K562 (cell line): ENCODE data around the gene KIF6. TPM values are rescaled to one million over a fixed set of nuclear protein-coding genes. Genes with fewer than 3 reads are reported as not detected.

Source experiments
- ATAC-seq: fragments of 200-7000 bp; cut with Tn5 transposase; 3 replicates; pipeline ENCODE4 v1.9.1; 2020; ENCODE audit warnings: moderate library complexity
- BruUV-seq: library from RNA; stranded (reverse); fragments of 400-500 nt; replicated peaks from 2 replicates; lab custom pipeline; 2021; lab: Mats Ljungman, UMichigan
- CTCF ChIA-PET: fragments of 300-600 bp; formaldehyde crosslinking; extraction: SDS; loops from one replicate; lab custom pipeline; 2021; ENCODE audit warnings: low intra/inter-chr PET ratio; lab: Yijun Ruan, JAX
- POLR2A ChIA-PET: fragments of 300-600, 350-650 bp; sonication (Branson Sonifier 250); formaldehyde crosslinking; extraction: SDS; loops from one replicate; lab custom pipeline; 2021; ENCODE audit warnings: antibody characterized with exemption, inconsistent platforms; lab: Yijun Ruan, JAX
- DNase-seq, 4 experiments: peaks; one replicate each; pipeline versions ENCODE4 v3.0.0 to v3.0.0-alpha.2; 2011 to 2018; ENCODE audit warnings: low spot score in 3 of 4, mixed read lengths in 3 of 4; ENCODE audit errors: extremely low read depth in 1 of 4
- FAIRE-seq: peaks from 2 replicates; lab custom pipeline; 2011; peaks lifted over from hg19 to GRCh38; lab: Jason Lieb, UNC
- H2AFZ ChIP-seq: 2 replicates; pipeline ENCODE4 v1.6.0; 2011; ENCODE audit warnings: low read depth, low read length, control low read depth, inconsistent platforms
- H3K27ac ChIP-seq: fragments of 200-600 bp; 3 replicates; pipeline ENCODE4 v1.8.0; 2011; ENCODE audit warnings: low read depth, mild to moderate bottlenecking, control low read depth, inconsistent platforms, low read length, moderate library complexity, mixed read lengths; ENCODE audit errors: extremely low read depth
- H3K27me3 ChIP-seq, 2 experiments: fragments of 300-600 bp in 1 of 2; 2 replicates in 1 of 2; 3 replicates in 1 of 2; pipeline versions ENCODE4 v1.6.0 to v1.8.0; 2011; ENCODE audit warnings: inconsistent platforms in 2 of 2, low read length in 2 of 2, mild to moderate bottlenecking in 1 of 2, mixed read lengths in 1 of 2, moderate library complexity in 1 of 2; ENCODE audit not compliant: control insufficient read depth in 2 of 2, insufficient read depth in 2 of 2
- H3K36me3 ChIP-seq: fragments of 300-600 bp; 3 replicates; pipeline ENCODE4 v1.8.0; 2011; ENCODE audit warnings: mild to moderate bottlenecking, low read length, inconsistent platforms; ENCODE audit not compliant: control insufficient read depth, insufficient read depth
- H3K4me1 ChIP-seq, 2 experiments: fragments of 200-600 bp in 1 of 2; replicated peaks in 1 of 2; 2 replicates in 1 of 2; 3 replicates in 1 of 2; pipeline versions ENCODE4 v1.5.1 to v1.8.0; 2011; ENCODE audit warnings: inconsistent platforms in 2 of 2, low read length in 2 of 2, mild to moderate bottlenecking in 1 of 2, mixed read lengths in 1 of 2, moderate library complexity in 1 of 2; ENCODE audit not compliant: control insufficient read depth in 2 of 2, insufficient read depth in 2 of 2
- H3K4me2 ChIP-seq: 2 replicates; pipeline ENCODE4 v1.6.1; 2011; ENCODE audit warnings: low read length, control low read depth, inconsistent platforms, mixed read lengths; ENCODE audit not compliant: insufficient read depth
- H3K4me3 ChIP-seq: fragments of 200-600 bp; sonication (generic), shearing (Covaris generic); 2 replicates; pipeline ENCODE4 v1.5.1; 2016; ENCODE audit warnings: control low read depth, inconsistent platforms
- H3K79me2 ChIP-seq: fragments of 200-600 bp; 3 replicates; pipeline ENCODE4 v1.8.0; 2011; ENCODE audit warnings: low read length, inconsistent platforms; ENCODE audit not compliant: control insufficient read depth, insufficient read depth
- H3K9ac ChIP-seq, 2 experiments: 2 replicates each; pipeline versions ENCODE4 v1.6.0 to v1.6.1; 2011; ENCODE audit warnings: low read depth in 2 of 2, low read length in 2 of 2, control low read depth in 1 of 2, inconsistent platforms in 1 of 2, mild to moderate bottlenecking in 1 of 2, mixed read lengths in 1 of 2; ENCODE audit not compliant: insufficient read depth in 1 of 2
- H3K9me1 ChIP-seq: one replicate; pipeline ENCODE4 v1.6.0; 2011; ENCODE audit warnings: inconsistent platforms, mild to moderate bottlenecking, low read length, moderate library complexity; ENCODE audit not compliant: control insufficient read depth, insufficient read depth
- H3K9me3 ChIP-seq: replicated peaks from 2 replicates; pipeline ENCODE4 v1.5.1; 2011; ENCODE audit warnings: low read depth, low read length, inconsistent platforms; ENCODE audit not compliant: control insufficient read depth, insufficient read depth
- H4K20me1 ChIP-seq: replicated peaks from 2 replicates; pipeline ENCODE4 v1.6.1; 2011; ENCODE audit warnings: low read length, inconsistent platforms, mixed read lengths; ENCODE audit not compliant: control insufficient read depth, insufficient read depth
- ELF2 ChIP-seq: fragments of 250-450 bp; sonication (Bioruptor Pico); IDR thresholded peaks from 2 replicates; pipeline ENCODE4 v1.5.0; 2021; ENCODE audit warnings: mild to moderate bottlenecking
- GATAD2A ChIP-seq: fragments of 450-650 bp; IDR thresholded peaks from 2 replicates; pipeline ENCODE4 v1.6.1; 2017
- IFI16 ChIP-seq: fragments of 250-450 bp; sonication (Bioruptor Pico); IDR thresholded peaks from 2 replicates; pipeline ENCODE4 v2.1.2; 2022; ENCODE audit warnings: mild to moderate bottlenecking, inconsistent platforms
- ILK ChIP-seq: fragments of 450-650 bp; IDR thresholded peaks from 2 replicates; pipeline ENCODE4 v1.6.1; 2016; ENCODE audit warnings: missing genetic modification characterization, low read depth, mild to moderate bottlenecking, missing compliant biosample characterization, moderate library complexity, borderline replicate concordance
- MBD2 ChIP-seq: sonication (generic); IDR thresholded peaks from 2 replicates; pipeline ENCODE4 v1.6.1; 2016; ENCODE audit warnings: low read depth, borderline replicate concordance
- PYGO2 ChIP-seq: fragments of 450-650 bp; IDR thresholded peaks from 2 replicates; pipeline ENCODE4 v1.6.1; 2016; ENCODE audit warnings: mild to moderate bottlenecking, missing genetic modification characterization, moderate library complexity, missing compliant biosample characterization
- SIRT6 ChIP-seq: IDR thresholded peaks from one replicate; pipeline ENCODE4 v1.6.1; 2012; ENCODE audit warnings: low read depth, mild to moderate bottlenecking, control low read depth, inconsistent platforms, low read length, moderate library complexity
- SRF ChIP-seq, 2 experiments: fragments of 250-450, 450-650 bp in 1 of 2; sonication (Bioruptor Pico) in 1 of 2; sonication (generic) in 1 of 2; formaldehyde crosslinking; IDR thresholded peaks; 2 replicates each; pipeline versions ENCODE4 v1.5.0 to v1.5.1; 2020 to 2022; ENCODE audit warnings: mild to moderate bottlenecking in 1 of 2, missing genetic modification reagents in 1 of 2
- ZC3H4 ChIP-seq: sonication (generic); formaldehyde crosslinking; IDR thresholded peaks from 2 replicates; pipeline ENCODE4 v1.9.0; 2021; ENCODE audit warnings: missing genetic modification reagents, borderline replicate concordance
- ZNF165 ChIP-seq: fragments of 250-450 bp; sonication (Bioruptor Pico); IDR thresholded peaks from 2 replicates; pipeline ENCODE4 v1.4.0; 2020; ENCODE audit warnings: borderline replicate concordance
- ZNF212 ChIP-seq: fragments of 450-650 bp; formaldehyde crosslinking; IDR thresholded peaks from 2 replicates; pipeline ENCODE4 v1.4.0; 2020; ENCODE audit warnings: mild to moderate bottlenecking
- ZNF408 ChIP-seq: fragments of 250-450 bp; sonication (Bioruptor Pico); IDR thresholded peaks from 2 replicates; pipeline ENCODE4 v1.4.0; 2020; ENCODE audit warnings: low read depth, mild to moderate bottlenecking, moderate library complexity
- ZSCAN32 ChIP-seq: fragments of 450-650 bp; formaldehyde crosslinking; IDR thresholded peaks from 2 replicates; pipeline ENCODE4 v1.4.0; 2020; ENCODE audit warnings: mild to moderate bottlenecking, moderate library complexity
- WGBS: fragments of 100-300 bp; shearing (Covaris generic); methylation state at CpG from one replicate; pipeline ENCODE4 v1.1.6; 2016; ENCODE audit warnings: low coverage, mixed read lengths; ENCODE audit not compliant: insufficient coverage; ENCODE audit errors: missing lambda C conversion rate; 5-methylcytosine and 5-hydroxymethylcytosine counted together
- in situ Hi-C: fragments of 300-500 bp; cut with MboI; formaldehyde crosslinking; loops from 4 replicates; pipeline ENCODE4 v1.15.0; 2018; ENCODE audit warnings: inconsistent platforms, mixed read lengths
- intact Hi-C: fragments of 100-400 bp; cut with micrococcal nuclease; formaldehyde crosslinking; loops from 2 replicates; pipeline ENCODE4 v1.14.2; 2022
- polyA plus RNA-seq, 8 experiments: library from polyadenylated mRNA; depleted of rRNA in 4 of 8; stranded (reverse) in 5 of 8; unstranded in 3 of 8; fragments of >200 nt; fragmentation: Nextera tagmentation in 2 of 8; fragmentation: Illumina TruSeq in 1 of 8; extraction: Ambion mirVana in 2 of 8; extraction: Trizol in 1 of 8; gene quantifications; 2 replicates each; pipeline versions ENCODE4 v1.2.1 to v1.2.3, GENCODE V29; 2011 to 2014; ENCODE audit warnings: inconsistent platforms in 1 of 8, missing spikeins in 1 of 8
- total RNA-seq, 7 experiments: library from RNA; depleted of rRNA in 6 of 7; stranded (reverse); fragments of >200 nt in 6 of 7; fragmentation: Illumina TruSeq in 2 of 7; extraction: Trizol in 2 of 7; gene quantifications; 2 replicates each; pipeline versions ENCODE4 v1.2.1 to v1.2.3, GENCODE V29; 2011 to 2021; ENCODE audit warnings: low replicate concordance in 1 of 7

KIF6 gene
- total and polyA plus RNA-seq, 9 of the 15 experiments (the other 6 are each of a cell fraction or from before 2014, with no cell fraction given), result not detected

GRCh38 chr6:39634646-39635341 lies 90.4 kb downstream of the KIF6 start:
- no peaks in the 10 kb centered on the region for H3K9me1 ChIP-seq
- no peak for ATAC-seq
- no peak for DNase-seq

GRCh38 chr6:39625209-39625608 lies 100.0 kb downstream of the KIF6 start:
- POLR2A ChIA-PET, result interaction anchor here (0.5 to 1.1 kb wide), 3 partner anchors 19 to 57 kb away, joined by 3 read pairs; no protein-coding TSS in a partner anchor
- no peaks in the 10 kb centered on the region for H3K9me1 ChIP-seq
- FAIRE-seq, result no peak
- no peaks in the 10 kb centered on the region for H3K79me2 ChIP-seq
- intact Hi-C loops (no loop called here), in situ Hi-C loops (no loop called here)
- H3K9me3 ChIP-seq, result no peaks in the 10 kb centered on the region
- no peak overlapping the region for H2AFZ ChIP-seq
- no TSS peak for BruUV-seq
- no peak for ATAC-seq
- H3K27ac ChIP-seq, result no peak overlapping the region
- TF ChIP-seq ZNF165 (CRISPR knock-in tag) (no peak), IFI16 (CRISPR knock-in tag) (no peak), ELF2 (CRISPR knock-in tag) (no peak), ZNF212 (CRISPR knock-in tag) (no peak), ZC3H4 (CRISPR knock-in tag) (no peak), MBD2 (no peak), ZSCAN32 (CRISPR knock-in tag) (no peak), SRF (CRISPR knock-in tag; IDR thresholded peaks at IDR 0.05) (no peak), ZNF408 (CRISPR knock-in tag) (no peak)
- DNase-seq, result no peak
- WGBS, result 0% methylated on average over 2 of the region's 2 CpGs
- no peak overlapping the region for H3K9ac ChIP-seq
- H3K4me1 ChIP-seq, result no peaks in the 10 kb centered on the region
- H3K27me3 ChIP-seq, result no peaks in the 10 kb centered on the region
- no peak overlapping the region for H3K4me2 ChIP-seq
- no peaks in the 10 kb centered on the region for H4K20me1 ChIP-seq
- H3K36me3 ChIP-seq, result no peaks in the 10 kb centered on the region
- CTCF ChIA-PET, result no interaction called here
- no peak overlapping the region for H3K4me3 ChIP-seq

More at GRCh38 chr6:39634646-39635341, 90.4 kb downstream of the KIF6 start:
- no peaks in the 10 kb centered on the region for H4K20me1 ChIP-seq
- no peaks in the 10 kb centered on the region for H3K36me3 ChIP-seq
- no peaks in the 10 kb centered on the region for H3K4me1 ChIP-seq
- H3K4me3 ChIP-seq, result no peak overlapping the region
- H3K79me2 ChIP-seq, result no peaks in the 10 kb centered on the region
- in situ Hi-C loops, result no loop called here
- no TSS peak for BruUV-seq
- no peak overlapping the region for H3K4me2 ChIP-seq
- ChIA-PET POLR2A (no interaction called here), CTCF (no interaction called here)
- TF ChIP-seq SIRT6, result no peak
- TF ChIP-seq ILK (tag), result no peak
- no peak for TF ChIP-seq PYGO2 (tag)
- no peak for TF ChIP-seq GATAD2A
- H3K27ac ChIP-seq, result no peak overlapping the region
- intact Hi-C loops, result no loop called here
- H2AFZ ChIP-seq, result no peak overlapping the region
- no peaks in the 10 kb centered on the region for H3K27me3 ChIP-seq
- H3K9me3 ChIP-seq, result no peaks in the 10 kb centered on the region
- no peak for FAIRE-seq
- no peak overlapping the region for H3K9ac ChIP-seq
- WGBS, result 0% methylated on average over 3 of the region's 3 CpGs
